G401.6 (cell line): ENCODE results near the gene MMP11.

Experiments used
- FAIRE-seq: peaks from 2 replicates; lab custom pipeline; 2012; peaks lifted over from hg19 to GRCh38; lab: Jason Lieb, UNC

The MMP11 gene

DNA sequence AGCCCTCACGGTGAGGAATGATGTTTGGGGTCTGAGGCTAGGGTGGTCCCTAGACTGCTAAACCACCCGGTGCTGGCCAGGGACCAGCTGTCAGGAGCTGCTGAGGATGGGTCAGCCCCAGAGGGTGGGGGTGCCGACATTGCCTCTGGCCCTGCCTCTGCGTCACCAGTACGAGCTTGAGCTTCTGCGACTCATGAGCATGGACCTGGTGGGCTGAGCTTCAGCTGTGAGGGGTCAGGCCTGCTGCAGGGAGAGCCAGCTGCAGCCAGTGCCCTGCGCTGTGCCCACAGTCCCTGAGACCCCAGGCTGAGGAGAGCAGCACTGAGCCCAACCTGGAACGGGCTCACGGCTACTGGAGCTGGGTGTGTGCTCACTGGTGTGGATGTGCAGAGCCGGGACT is 59.1 kb downstream of the MMP11 start:
- FAIRE-seq = no peak

DNA sequence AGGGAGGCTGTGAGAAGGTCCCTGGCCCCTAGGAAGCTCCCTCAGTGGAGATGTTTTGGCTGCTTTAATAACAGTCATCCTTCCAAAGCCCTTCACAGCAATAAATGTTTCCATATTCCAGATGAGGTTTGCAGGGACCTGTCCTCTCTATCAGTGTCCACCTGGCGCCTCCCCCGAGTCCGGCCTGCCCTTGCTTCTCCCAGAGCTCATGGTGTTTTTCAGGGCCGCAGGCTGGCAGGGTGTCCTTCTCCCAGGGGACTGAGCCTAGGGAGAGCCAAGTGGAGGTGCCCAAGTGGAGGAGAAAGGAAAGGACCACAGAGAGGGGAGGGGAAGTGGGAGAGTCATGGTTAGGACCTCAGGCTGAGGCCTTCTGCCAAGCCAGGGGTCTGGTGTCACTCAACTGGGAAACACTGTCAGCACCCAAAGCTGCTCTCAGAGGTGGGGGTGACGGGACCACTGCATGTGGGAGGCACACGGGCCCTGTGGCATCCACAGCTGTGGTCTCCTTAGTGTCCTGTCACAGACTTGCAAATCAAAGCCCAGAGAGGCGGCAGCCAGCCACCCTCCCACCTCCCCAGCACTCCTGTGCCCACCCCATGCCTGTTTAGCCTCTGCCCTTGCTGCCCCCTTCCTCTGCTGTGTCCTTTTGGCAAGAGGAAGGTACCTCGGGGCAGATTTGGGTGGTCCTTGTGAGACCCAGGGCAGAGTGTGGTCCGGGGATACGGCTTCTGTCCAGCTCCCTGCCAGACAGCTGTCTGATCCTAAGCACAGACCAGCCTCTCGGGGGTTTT is 59.8 kb downstream of the MMP11 start:
- no peak for FAIRE-seq

DNA sequence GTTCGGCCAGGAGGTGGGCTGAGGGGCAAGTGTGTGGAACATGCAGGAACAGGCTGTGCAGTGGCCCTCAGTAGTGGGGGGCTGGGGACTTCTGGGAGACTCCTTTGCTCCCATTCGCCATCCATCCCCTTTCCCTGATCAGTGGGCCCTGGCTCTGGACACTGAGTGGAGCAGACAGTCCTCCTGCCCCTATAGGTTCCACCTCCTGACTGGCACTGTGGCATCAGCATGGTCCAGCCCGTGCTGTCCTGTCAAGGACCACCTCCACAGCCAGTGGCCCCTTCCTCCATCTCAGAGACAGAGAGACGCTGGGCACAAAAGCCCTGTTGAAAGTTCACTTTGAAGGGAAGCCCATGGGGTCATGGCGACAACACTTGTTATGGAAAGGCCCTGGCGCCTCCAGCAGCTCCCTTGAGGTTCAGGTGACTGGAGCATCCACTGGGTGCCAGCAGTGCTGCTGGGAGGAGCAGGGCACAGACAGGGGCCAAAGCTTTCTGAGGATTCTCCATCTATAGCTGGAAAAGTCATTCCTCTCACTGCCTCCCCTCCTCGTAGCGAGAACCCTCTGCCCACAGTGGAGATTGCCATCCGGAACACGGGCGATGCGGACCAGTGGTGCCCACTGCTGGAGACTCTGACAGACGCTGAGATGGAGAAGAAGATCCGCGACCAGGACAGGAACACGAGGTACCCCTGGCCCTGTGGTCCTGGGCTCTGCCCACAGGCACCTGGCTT is 60.5 kb downstream of the MMP11 start:
- FAIRE-seq = no peak
